GM19193 (cell line): ENCODE measurements around the gene TAS1R1.

ENCODE experiments used
- POLR2A ChIP-seq: IDR thresholded peaks from 4 replicates; pipeline ENCODE4 v1.6.1; 2011; ENCODE audit not compliant: insufficient read depth, insufficient read length; ENCODE audit errors: extremely low read depth

TAS1R1 gene

GRCh38 chr1:6544831-6545230, 10.3 kb upstream of the TAS1R1 start:
- TF ChIP-seq POLR2A = no peak

- no peak for TF ChIP-seq POLR2A
These were observed 9.6 kb upstream of the TAS1R1 start for GRCh38 chr1:6545276-6546112.

GRCh38 chr1:6546326-6546725, 8.8 kb upstream of the TAS1R1 start:
- no peak for TF ChIP-seq POLR2A

- no peak for TF ChIP-seq POLR2A
These were observed 7.8 kb upstream of the TAS1R1 start for GRCh38 chr1:6547301-6547700.

DNA sequence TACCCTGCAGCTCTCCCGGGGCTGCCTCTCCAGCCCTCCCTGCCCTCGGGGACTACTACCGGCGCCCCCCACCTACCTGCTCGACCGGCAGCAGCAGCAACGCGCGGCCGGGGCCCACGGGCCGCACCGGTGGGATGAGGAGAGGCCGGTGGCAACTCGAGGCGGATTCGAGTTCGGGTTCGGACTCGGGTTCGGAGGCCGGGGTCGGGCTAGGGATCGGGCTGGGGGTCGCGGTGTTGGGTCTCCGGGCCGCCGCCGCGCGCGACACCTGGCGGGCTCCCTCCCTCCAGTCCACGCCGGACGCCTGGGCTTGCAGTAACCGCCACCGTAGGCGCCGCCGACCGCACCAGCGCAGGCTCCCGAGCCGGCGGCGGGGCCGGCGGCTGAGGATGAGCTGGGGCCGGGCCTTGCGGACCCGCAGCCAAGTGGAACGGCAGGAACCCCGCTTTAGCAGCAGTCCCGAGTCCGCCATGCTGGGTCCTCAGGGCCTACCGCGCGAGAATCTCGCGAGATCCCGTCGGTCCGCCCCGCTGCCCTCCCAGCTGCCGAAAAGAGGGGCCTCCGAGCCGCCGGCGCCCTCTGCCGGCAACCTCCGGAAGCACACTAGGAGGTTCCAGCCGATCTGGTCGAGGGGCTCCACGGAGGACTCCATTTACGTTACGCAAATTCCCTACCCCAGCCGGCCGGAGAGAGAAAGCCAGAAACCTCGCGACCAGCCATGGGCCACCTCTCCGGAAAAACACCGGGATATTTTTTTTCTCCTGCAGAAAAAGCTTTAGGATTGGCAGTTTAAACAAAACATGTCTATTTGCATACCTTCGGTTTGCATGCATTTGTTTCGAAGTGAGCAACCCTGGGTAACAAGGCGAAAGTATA, 838 bp upstream of the TAS1R1 start, which contains the start of gene NOL9:
Gene NOL9 (minus strand): TSS at position 483 of the 876 bp plus-strand sequence. CDS start 11 bp downstream, at position 472.
- TF ChIP-seq POLR2A = peak; percentile 83

DNA sequence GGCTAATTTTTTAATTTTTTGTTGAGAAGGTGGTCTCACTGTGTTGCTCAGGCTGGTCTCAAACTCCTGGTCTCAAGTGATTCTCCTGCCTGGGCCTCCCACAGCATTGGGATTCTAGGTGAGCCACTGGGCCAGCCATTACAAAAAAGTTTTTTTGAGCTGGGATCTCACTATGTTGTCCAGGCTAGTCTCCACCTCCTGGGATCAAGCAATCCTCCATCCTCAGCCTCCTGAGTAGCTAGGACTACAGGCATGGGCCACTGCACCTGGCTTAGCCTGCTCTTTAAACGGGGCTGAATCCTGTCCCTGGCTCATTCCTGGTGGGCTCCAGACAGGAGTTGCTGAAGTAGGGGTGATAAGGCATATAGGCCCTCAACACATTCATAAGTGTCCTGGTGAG, 2.5 kb downstream of the TAS1R1 start:
- TF ChIP-seq POLR2A = no peak

GRCh38 chr1:6560267-6560666, 5.2 kb downstream of the TAS1R1 start:
- TF ChIP-seq POLR2A = no peak

DNA sequence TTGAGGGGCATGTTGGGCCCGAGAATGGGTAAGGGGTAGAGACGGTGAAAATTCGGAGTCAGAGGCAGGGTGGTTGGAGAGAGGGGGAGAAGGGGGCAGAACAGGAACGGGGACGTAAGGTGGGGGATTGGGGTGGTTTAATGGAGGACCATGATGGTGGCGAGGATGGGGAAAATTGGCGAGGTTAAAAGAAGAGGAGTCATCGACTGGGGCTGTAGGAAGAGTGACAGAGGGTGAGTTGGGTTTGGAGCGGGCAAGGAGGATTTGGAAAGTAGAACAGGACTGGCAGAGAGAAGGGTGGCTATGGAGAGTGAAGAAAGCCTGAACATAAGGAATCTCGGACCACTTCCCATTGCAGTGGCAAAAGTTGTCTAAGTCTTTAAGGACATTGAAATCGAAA, 13.9 kb downstream of the TAS1R1 start:
- no peak for TF ChIP-seq POLR2A

GRCh38 chr1:6570100-6570499, 15.0 kb downstream of the TAS1R1 start:
- no peak for TF ChIP-seq POLR2A

DNA sequence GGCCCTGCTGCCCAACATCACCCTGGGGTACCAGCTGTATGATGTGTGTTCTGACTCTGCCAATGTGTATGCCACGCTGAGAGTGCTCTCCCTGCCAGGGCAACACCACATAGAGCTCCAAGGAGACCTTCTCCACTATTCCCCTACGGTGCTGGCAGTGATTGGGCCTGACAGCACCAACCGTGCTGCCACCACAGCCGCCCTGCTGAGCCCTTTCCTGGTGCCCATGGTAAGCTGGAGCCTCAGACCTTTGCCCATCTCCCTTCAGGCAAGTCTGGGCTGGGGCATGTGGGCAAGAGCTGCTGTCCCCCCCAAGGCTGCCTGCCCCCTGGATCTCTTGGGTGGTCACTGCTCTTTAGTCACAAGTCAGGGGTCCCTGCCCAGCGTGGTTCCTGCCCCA, 15.9 kb downstream of the TAS1R1 start:
- TF ChIP-seq POLR2A = no peak

- no peak for TF ChIP-seq POLR2A
These were observed 17.7 kb downstream of the TAS1R1 start for GRCh38 chr1:6572653-6573383.

- no peak for TF ChIP-seq POLR2A
These were observed 19.0 kb downstream of the TAS1R1 start for GRCh38 chr1:6574025-6574620.

DNA sequence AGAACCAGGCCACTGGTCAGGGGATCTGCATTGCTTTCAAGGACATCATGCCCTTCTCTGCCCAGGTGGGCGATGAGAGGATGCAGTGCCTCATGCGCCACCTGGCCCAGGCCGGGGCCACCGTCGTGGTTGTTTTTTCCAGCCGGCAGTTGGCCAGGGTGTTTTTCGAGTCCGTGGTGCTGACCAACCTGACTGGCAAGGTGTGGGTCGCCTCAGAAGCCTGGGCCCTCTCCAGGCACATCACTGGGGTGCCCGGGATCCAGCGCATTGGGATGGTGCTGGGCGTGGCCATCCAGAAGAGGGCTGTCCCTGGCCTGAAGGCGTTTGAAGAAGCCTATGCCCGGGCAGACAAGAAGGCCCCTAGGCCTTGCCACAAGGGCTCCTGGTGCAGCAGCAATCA, 19.7 kb downstream of the TAS1R1 start:
- TF ChIP-seq POLR2A = no peak

GRCh38 chr1:6577831-6578525, 22.9 kb downstream of the TAS1R1 start:
- TF ChIP-seq POLR2A = no peak
